WERI-Rb-1 (cell line): Measurements from ENCODE around the gene MIGA1.

Experiments used
- DNase-seq: peaks from one replicate; pipeline ENCODE4 v3.0.0-alpha.2; 2020
- H3K27ac ChIP-seq: fragments of 250-450 bp; sonication (Bioruptor Pico); 2 replicates; pipeline ENCODE4 v1.5.1; 2020; ENCODE audit warnings: mild to moderate bottlenecking, moderate library complexity
- H3K27me3 ChIP-seq: fragments of 250-450 bp; sonication (Bioruptor Pico); 2 replicates; pipeline ENCODE4 v1.5.1; 2021; ENCODE audit warnings: mild to moderate bottlenecking, low read depth, moderate library complexity; ENCODE audit not compliant: insufficient read depth, severe bottlenecking
- H3K36me3 ChIP-seq: fragments of 250-450 bp; sonication (Bioruptor Pico); 2 replicates; pipeline ENCODE4 v1.5.1; 2020; ENCODE audit warnings: mild to moderate bottlenecking, moderate library complexity
- H3K4me3 ChIP-seq: 2 replicates; pipeline ENCODE4 v1.5.1; 2011; ENCODE audit warnings: low read depth, mild to moderate bottlenecking, control low read depth, low read length
- H3K9me3 ChIP-seq: fragments of 250-450 bp; sonication (Bioruptor Pico); 2 replicates; pipeline ENCODE4 v1.5.1; 2021; ENCODE audit warnings: mild to moderate bottlenecking, moderate library complexity; ENCODE audit not compliant: severe bottlenecking
- TF ChIP-seq, protein P1 (sequence below): IDR thresholded peaks from 2 replicates; pipeline ENCODE4 v1.5.1; 2011; ENCODE audit warnings: low read depth, mild to moderate bottlenecking, control low read depth, inconsistent platforms, low read length

Gene MIGA1

DNA sequence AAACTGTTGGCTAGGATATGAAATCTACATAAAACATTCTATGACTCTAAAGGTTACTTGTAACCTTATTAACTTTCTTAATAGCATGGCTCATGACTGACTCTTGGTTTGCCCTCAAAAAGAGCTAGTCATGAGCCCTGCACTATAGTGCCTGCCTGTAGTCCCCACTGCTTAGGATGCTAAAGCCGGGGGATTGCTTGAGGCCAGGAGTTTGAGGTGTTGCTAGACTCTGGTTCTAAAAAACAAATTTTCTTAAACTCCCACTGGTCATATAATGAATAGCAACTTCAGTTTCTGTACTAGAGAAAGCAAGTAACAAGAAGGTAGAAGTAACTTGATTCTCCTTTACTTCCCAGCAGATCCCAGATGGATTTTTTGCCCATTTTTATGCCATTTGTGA is 93.2 kb downstream of the MIGA1 start:
- no peak for DNase-seq
- H3K27ac ChIP-seq = no peak overlapping the region
- no peak overlapping the region for H3K4me3 ChIP-seq
- no peaks in the 10 kb centered on the region for H3K27me3 ChIP-seq
- H3K36me3 ChIP-seq = no peaks in the 10 kb centered on the region; the same call in 1 of the 2 replicates
- H3K9me3 ChIP-seq = no peaks in the 10 kb centered on the region
- TF ChIP-seq, protein P1, sequence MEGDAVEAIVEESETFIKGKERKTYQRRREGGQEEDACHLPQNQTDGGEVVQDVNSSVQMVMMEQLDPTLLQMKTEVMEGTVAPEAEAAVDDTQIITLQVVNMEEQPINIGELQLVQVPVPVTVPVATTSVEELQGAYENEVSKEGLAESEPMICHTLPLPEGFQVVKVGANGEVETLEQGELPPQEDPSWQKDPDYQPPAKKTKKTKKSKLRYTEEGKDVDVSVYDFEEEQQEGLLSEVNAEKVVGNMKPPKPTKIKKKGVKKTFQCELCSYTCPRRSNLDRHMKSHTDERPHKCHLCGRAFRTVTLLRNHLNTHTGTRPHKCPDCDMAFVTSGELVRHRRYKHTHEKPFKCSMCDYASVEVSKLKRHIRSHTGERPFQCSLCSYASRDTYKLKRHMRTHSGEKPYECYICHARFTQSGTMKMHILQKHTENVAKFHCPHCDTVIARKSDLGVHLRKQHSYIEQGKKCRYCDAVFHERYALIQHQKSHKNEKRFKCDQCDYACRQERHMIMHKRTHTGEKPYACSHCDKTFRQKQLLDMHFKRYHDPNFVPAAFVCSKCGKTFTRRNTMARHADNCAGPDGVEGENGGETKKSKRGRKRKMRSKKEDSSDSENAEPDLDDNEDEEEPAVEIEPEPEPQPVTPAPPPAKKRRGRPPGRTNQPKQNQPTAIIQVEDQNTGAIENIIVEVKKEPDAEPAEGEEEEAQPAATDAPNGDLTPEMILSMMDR = no peak

DNA sequence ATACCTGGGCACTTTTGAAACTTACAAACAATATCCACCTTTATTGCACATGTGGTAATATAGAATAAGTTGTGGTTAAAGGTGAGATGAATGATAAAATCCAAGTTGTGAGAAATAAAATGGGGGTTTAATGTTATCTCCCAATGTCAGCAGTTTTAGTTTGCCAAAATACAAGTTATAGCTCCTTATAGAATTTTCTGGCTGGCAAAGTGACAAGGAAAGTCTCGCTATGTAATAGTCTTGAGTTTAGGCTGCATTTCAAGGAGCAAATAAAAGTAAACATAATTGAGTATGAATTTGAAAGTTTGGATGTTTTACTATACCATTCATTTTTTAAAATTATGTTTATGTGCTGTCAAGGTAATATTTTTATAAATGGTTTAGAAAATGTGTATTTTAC is 94.0 kb downstream of the MIGA1 start:
- Histone ChIP-seq H3K27ac (no peak overlapping the region), H3K9me3 (no peaks in the 10 kb centered on the region), H3K36me3 (no peaks in the 10 kb centered on the region), H3K4me3 (no peak overlapping the region), H3K27me3 (no peaks in the 10 kb centered on the region)
- TF ChIP-seq, protein P1 = no peak
- DNase-seq = no peak

DNA sequence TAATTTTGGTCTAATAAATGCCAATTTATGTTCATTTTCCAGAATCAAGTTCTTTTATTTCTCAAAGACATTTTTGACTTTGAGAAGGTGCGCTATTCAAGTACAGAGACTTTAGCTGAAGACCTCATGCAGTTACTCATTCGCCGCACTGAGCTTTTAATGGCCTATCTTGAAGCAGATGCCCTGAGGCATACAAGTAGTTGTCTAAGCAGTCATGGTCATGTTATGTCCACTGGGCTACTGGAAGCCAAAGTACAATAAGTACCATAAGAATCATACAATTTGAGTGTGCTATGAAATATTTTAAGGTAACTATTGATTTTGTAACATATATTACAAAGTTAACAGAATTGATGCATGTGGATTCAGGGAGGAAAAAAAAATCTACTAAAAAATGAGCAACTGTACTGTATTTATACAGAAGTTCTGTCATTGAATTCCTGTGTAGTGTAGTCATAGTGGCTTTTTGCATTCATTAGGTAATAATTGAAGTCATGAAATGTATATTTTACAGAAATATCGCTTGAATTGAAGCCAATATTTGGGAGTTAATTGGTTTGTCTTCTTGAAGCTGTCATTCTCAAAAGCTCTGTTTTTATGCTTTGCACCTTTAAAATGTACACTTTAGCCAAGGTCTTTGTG is 95.5 kb downstream of the MIGA1 start:
- Histone ChIP-seq H3K27me3 (no peaks in the 10 kb centered on the region), H3K9me3 (no peaks in the 10 kb centered on the region), H3K36me3 (no peaks in the 10 kb centered on the region), H3K27ac (no peak overlapping the region), H3K4me3 (no peak overlapping the region)
- TF ChIP-seq, protein P1 = no peak
- DNase-seq = no peak

DNA sequence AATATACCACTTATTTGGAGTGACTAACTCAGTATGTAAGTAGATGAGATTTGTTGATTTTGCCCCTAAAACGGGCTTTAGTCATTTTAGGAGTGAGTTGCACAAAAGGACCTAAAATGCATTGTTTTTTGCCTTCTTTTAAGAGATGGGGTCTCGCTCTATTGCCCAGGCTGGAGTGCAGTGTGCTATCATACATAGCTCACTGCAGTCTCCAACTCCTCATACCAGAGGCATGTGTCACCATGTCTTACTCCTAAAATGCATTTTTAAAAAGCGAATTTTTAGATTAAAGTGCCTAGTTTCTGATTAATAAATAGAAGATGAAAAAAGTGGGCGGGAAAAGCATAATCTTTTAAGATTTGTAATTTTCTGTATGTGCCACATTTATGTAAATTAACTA is 97.4 kb downstream of the MIGA1 start:
- Histone ChIP-seq H3K36me3 (no peaks in the 10 kb centered on the region), H3K27me3 (no peaks in the 10 kb centered on the region), H3K9me3 (no peaks in the 10 kb centered on the region), H3K27ac (no peak overlapping the region), H3K4me3 (no peak overlapping the region)
- TF ChIP-seq, protein P1 = no peak
- DNase-seq = no peak

DNA sequence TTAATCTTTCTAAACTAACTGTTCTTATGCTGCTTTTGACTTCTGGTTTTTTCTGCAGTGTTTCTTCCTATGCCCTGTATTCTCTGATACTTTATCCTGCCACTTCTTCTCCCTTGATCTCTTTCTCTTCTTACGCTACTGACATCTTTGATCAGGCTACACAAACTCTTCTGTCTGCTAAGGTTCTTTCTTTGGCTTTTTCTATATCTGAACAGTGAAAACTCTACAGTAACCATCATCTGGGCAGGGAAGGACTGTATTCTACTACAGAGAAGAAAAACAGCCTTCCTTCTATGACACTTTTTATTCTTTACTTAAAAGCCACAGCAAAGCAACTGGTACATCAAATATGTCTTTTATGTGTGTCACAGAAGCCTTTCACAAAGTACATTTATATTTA is 101.6 kb downstream of the MIGA1 start:
- Histone ChIP-seq H3K36me3 (no peaks in the 10 kb centered on the region), H3K4me3 (no peak overlapping the region), H3K27ac (no peak overlapping the region), H3K9me3 (no peaks in the 10 kb centered on the region), H3K27me3 (no peaks in the 10 kb centered on the region)
- TF ChIP-seq, protein P1 = no peak
- no peak for DNase-seq

DNA sequence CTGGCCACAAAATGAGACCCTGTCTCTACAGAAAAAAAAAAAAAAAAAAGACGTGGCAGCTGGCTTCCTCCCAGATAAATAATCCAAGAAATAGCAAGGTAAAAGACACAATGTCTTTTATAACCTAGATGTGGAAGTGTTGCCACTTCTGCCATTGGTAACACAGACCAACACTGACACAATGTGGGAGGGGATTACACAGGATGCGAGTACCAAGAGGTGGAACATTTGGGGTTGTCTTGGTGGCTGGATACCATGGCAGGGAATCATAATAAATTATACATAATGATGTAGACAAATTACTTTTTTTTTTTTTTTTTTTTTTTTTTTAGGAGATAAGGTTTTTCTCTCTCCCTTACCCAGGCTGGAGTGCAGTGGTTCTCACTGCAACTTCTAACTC is 103.0 kb downstream of the MIGA1 start:
- H3K27ac ChIP-seq = no peak overlapping the region

More for the DNA sequence above, 103.0 kb downstream of the MIGA1 start:
- Histone ChIP-seq H3K27me3 (no peaks in the 10 kb centered on the region), H3K4me3 (no peak overlapping the region), H3K36me3 (no peaks in the 10 kb centered on the region), H3K9me3 (no peaks in the 10 kb centered on the region)
- no peak for DNase-seq
- TF ChIP-seq, protein P1 = no peak
